H9 (cell line): ENCODE measurements around the gene MAPK13. TPM values are rescaled to one million over a fixed set of nuclear protein-coding genes. Genes with fewer than 3 reads are reported as not detected.

Source experiments
- DNase-seq: peaks from one replicate; pipeline ENCODE4 v3.0.0-alpha.2; 2017
- H2AFZ ChIP-seq: one replicate; pipeline ENCODE4 v1.6.1; 2013; ENCODE audit warnings: mild to moderate bottlenecking, low read length, control low read depth, moderate library complexity
- H2AK5ac ChIP-seq: 2 replicates; pipeline ENCODE4 v1.6.1; 2013; ENCODE audit warnings: low read length, control low read depth, mixed read lengths; ENCODE audit not compliant: insufficient read length
- H2BK120ac ChIP-seq: one replicate; pipeline ENCODE4 v1.6.1; 2013; ENCODE audit warnings: low read depth, mild to moderate bottlenecking, low read length, control low read depth, inconsistent platforms; ENCODE audit not compliant: poor library complexity, severe bottlenecking
- H2BK12ac ChIP-seq: 2 replicates; pipeline ENCODE4 v1.6.1; 2013; ENCODE audit warnings: low read length, control low read depth, mixed read lengths, low read depth; ENCODE audit not compliant: insufficient read length
- H2BK15ac ChIP-seq: 2 replicates; pipeline ENCODE4 v1.6.1; 2013; ENCODE audit warnings: low read depth, low read length, control low read depth
- H2BK20ac ChIP-seq: one replicate; pipeline ENCODE4 v1.6.1; 2013; ENCODE audit warnings: low read depth, mild to moderate bottlenecking, low read length, control low read depth, inconsistent platforms; ENCODE audit not compliant: poor library complexity, severe bottlenecking
- H2BK5ac ChIP-seq: 2 replicates; pipeline ENCODE4 v1.6.1; 2013; ENCODE audit warnings: low read length, control low read depth, mixed read lengths; ENCODE audit not compliant: insufficient read length
- H3K14ac ChIP-seq: 2 replicates; pipeline ENCODE4 v1.6.1; 2013; ENCODE audit warnings: low read length, control low read depth; ENCODE audit not compliant: insufficient read depth
- H3K18ac ChIP-seq: 2 replicates; pipeline ENCODE4 v1.6.1; 2013; ENCODE audit warnings: low read depth, mild to moderate bottlenecking, mixed read lengths, low read length, control low read depth; ENCODE audit not compliant: insufficient read length
- H3K23ac ChIP-seq: 2 replicates; pipeline ENCODE4 v1.6.1; 2013; ENCODE audit warnings: low read length, control low read depth, mixed read lengths, low read depth; ENCODE audit not compliant: insufficient read length
- H3K23me2 ChIP-seq: 2 replicates; pipeline ENCODE4 v1.6.1; 2013; ENCODE audit warnings: low read depth, mild to moderate bottlenecking, mixed read lengths, low read length, control low read depth; ENCODE audit not compliant: insufficient read length, poor library complexity, severe bottlenecking
- H3K27ac ChIP-seq: 2 replicates; pipeline ENCODE4 v1.5.1; 2013; ENCODE audit warnings: low read length, control low read depth, mixed read lengths, low read depth; ENCODE audit not compliant: insufficient read length
- H3K27me3 ChIP-seq: 2 replicates; pipeline ENCODE4 v1.6.1; 2013; ENCODE audit warnings: low read length, control low read depth, inconsistent platforms; ENCODE audit not compliant: insufficient read depth
- H3K4ac ChIP-seq: 2 replicates; pipeline ENCODE4 v1.6.1; 2013; ENCODE audit warnings: low read depth, mild to moderate bottlenecking, control low read depth, inconsistent platforms, low read length, moderate library complexity
- H3K4me1 ChIP-seq: 2 replicates; pipeline ENCODE4 v1.6.1; 2013; ENCODE audit warnings: low read length, control low read depth, inconsistent platforms; ENCODE audit not compliant: insufficient read depth
- H3K4me2 ChIP-seq: 2 replicates; pipeline ENCODE4 v1.6.1; 2013; ENCODE audit warnings: low read length, control low read depth, mixed read lengths; ENCODE audit not compliant: insufficient read length, insufficient read depth
- H3K56ac ChIP-seq: 2 replicates; pipeline ENCODE4 v1.6.1; 2013; ENCODE audit warnings: low read depth, mild to moderate bottlenecking, mixed read lengths, low read length, control low read depth; ENCODE audit not compliant: insufficient read length
- H3K79me1 ChIP-seq: 2 replicates; pipeline ENCODE4 v1.6.1; 2013; ENCODE audit warnings: low read depth, mild to moderate bottlenecking, moderate library complexity, low read length, control low read depth, inconsistent platforms; ENCODE audit not compliant: insufficient read depth, poor library complexity, severe bottlenecking
- H3K79me2 ChIP-seq: 2 replicates; pipeline ENCODE4 v1.6.1; 2013; ENCODE audit warnings: low read length, control low read depth, inconsistent platforms; ENCODE audit not compliant: insufficient read depth
- H3K9ac ChIP-seq: 2 replicates; pipeline ENCODE4 v1.6.1; 2013; ENCODE audit warnings: low read length, control low read depth, mixed read lengths; ENCODE audit not compliant: insufficient read length; ENCODE audit errors: extremely low read depth
- H3K9me3 ChIP-seq: one replicate; pipeline ENCODE4 v1.6.1; 2013; ENCODE audit warnings: low read depth, low read length, inconsistent platforms; ENCODE audit not compliant: control insufficient read depth
- H3T11ph ChIP-seq: one replicate; pipeline ENCODE4 v1.6.1; 2013; ENCODE audit warnings: mild to moderate bottlenecking, low read length, control low read depth, inconsistent platforms
- H4K20me1 ChIP-seq: one replicate; pipeline ENCODE4 v1.6.1; 2013; ENCODE audit not compliant: control insufficient read depth, insufficient read length, insufficient read depth
- H4K5ac ChIP-seq: 2 replicates; pipeline ENCODE4 v1.6.1; 2013; ENCODE audit warnings: low read depth, mild to moderate bottlenecking, mixed read lengths, low read length, control low read depth; ENCODE audit not compliant: insufficient read length
- H4K8ac ChIP-seq: replicated peaks from 2 replicates; pipeline ENCODE4 v1.6.1; 2013; ENCODE audit warnings: low read length, control low read depth, mixed read lengths, low read depth; ENCODE audit not compliant: insufficient read length
- H4K91ac ChIP-seq: 2 replicates; pipeline ENCODE4 v1.6.1; 2013; ENCODE audit warnings: low read depth, mild to moderate bottlenecking, moderate library complexity, mixed read lengths, low read length, control low read depth; ENCODE audit not compliant: insufficient read length
- H3K27ac Mint-ChIP-seq, 3 experiments: 2 replicates in 2 of 3; 3 replicates in 1 of 3; pipeline ENCODE4 v1.8.0; 2020 to 2021; ENCODE audit warnings: mixed read lengths in 3 of 3, mild to moderate bottlenecking in 1 of 3, moderate library complexity in 1 of 3
- H3K27me3 Mint-ChIP-seq: 2 replicates; pipeline ENCODE4 v1.8.0; 2021; ENCODE audit warnings: low read depth, mild to moderate bottlenecking, moderate library complexity, mixed read lengths
- H3K36me3 Mint-ChIP-seq, 3 experiments: 2 replicates in 2 of 3; 3 replicates in 1 of 3; pipeline ENCODE4 v1.8.0; 2020 to 2021; ENCODE audit warnings: low read depth in 3 of 3, mixed read lengths in 3 of 3; ENCODE audit not compliant: insufficient read depth in 1 of 3
- H3K4me1 Mint-ChIP-seq, 2 experiments: 2 replicates each; pipeline ENCODE4 v1.8.0; 2020; ENCODE audit warnings: mixed read lengths in 2 of 2
- H3K4me3 Mint-ChIP-seq, 2 experiments: 2 replicates in 1 of 2; 3 replicates in 1 of 2; pipeline ENCODE4 v1.8.0; 2020 to 2021; ENCODE audit warnings: mild to moderate bottlenecking in 2 of 2, mixed read lengths in 2 of 2, moderate library complexity in 1 of 2
- H3K9me3 Mint-ChIP-seq, 2 experiments: 2 replicates in 1 of 2; 3 replicates in 1 of 2; pipeline ENCODE4 v1.8.0; 2020; ENCODE audit warnings: mild to moderate bottlenecking in 2 of 2, mixed read lengths in 2 of 2, moderate library complexity in 1 of 2
- WGBS: extraction: QIAGEN DNeasy Blood & Tissue Kit; methylation state at CpG from one replicate; pipeline ENCODE4 v1.1.7; 2013; ENCODE audit warnings: missing lambda C conversion rate, low lambda C conversion rate, mixed read lengths; ENCODE audit not compliant: insufficient read length; ENCODE audit errors: extremely low coverage; 5-methylcytosine and 5-hydroxymethylcytosine counted together
- total RNA-seq: library from RNA; stranded (reverse); gene quantifications from 2 replicates; pipeline ENCODE4 v1.2.1, GENCODE V29; 2021
- TF ChIP-seq, protein P1 (sequence below): fragments of 200-600 bp; sonication (generic); conservative IDR thresholded peaks from 3 replicates; pipeline ENCODE4 v1.8.0; 2021; ENCODE audit warnings: antibody characterized with exemption, mild to moderate bottlenecking

Gene MAPK13
- total RNA-seq, 1 experiment from 2014 or later: 18.9 TPM

DNA sequence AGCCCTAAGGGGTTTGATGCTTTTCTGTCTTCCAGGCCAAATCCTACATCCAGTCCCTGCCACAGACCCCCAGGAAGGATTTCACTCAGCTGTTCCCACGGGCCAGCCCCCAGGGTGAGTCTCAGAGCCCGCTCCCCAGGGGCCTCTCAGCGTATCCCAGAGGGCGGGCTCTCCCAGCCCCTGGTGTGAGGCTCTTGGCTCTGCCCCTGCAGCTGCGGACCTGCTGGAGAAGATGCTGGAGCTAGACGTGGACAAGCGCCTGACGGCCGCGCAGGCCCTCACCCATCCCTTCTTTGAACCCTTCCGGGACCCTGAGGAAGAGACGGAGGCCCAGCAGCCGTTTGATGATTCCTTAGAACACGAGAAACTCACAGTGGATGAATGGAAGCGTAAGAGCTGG lies 8.4 kb downstream of the MAPK13 start:
- Histone ChIP-seq H2BK12ac (no peak overlapping the region), H4K8ac (no peak overlapping the region), H3K79me1 (no peaks in the 10 kb centered on the region), H2AFZ (no peak overlapping the region), H3K27me3 (no peaks in the 10 kb centered on the region), H3K23me2 (no peaks in the 10 kb centered on the region), H3K4me2 (no peak overlapping the region), H3K9ac (no peak overlapping the region), H3K27ac (no peak overlapping the region), H3K56ac (no peak overlapping the region), H3T11ph (no peak overlapping the region), H4K20me1 (no peaks in the 10 kb centered on the region), H3K79me2 (no peaks in the 10 kb centered on the region), H3K23ac (no peak overlapping the region), H2BK120ac (no peak overlapping the region), H2BK5ac (no peak overlapping the region), H3K4me1 (no peaks in the 10 kb centered on the region), H3K4ac (no peak overlapping the region), H3K14ac (no peak overlapping the region), H4K5ac (no peak overlapping the region), H3K9me3 (no peaks in the 10 kb centered on the region), H2BK20ac (no peak overlapping the region), H2AK5ac (no peak overlapping the region), H4K91ac (no peak overlapping the region), H3K18ac (no peak overlapping the region), H2BK15ac (no peak overlapping the region)
- Mint-ChIP-seq H3K27me3 (no peaks in the 10 kb centered on the region), H3K9me3 (no peaks in the 10 kb centered on the region), H3K4me3 (no peak overlapping the region), H3K36me3 (peaks cover 0 to 21% (median 3%) of the 10 kb centered on the region in 3 experiments; a peak in 4 of 7 replicates), H3K4me1 (peaks cover 20 to 26% of the 10 kb centered on the region in 2 experiments), H3K27ac (no peak overlapping the region)
- TF ChIP-seq, protein P1, sequence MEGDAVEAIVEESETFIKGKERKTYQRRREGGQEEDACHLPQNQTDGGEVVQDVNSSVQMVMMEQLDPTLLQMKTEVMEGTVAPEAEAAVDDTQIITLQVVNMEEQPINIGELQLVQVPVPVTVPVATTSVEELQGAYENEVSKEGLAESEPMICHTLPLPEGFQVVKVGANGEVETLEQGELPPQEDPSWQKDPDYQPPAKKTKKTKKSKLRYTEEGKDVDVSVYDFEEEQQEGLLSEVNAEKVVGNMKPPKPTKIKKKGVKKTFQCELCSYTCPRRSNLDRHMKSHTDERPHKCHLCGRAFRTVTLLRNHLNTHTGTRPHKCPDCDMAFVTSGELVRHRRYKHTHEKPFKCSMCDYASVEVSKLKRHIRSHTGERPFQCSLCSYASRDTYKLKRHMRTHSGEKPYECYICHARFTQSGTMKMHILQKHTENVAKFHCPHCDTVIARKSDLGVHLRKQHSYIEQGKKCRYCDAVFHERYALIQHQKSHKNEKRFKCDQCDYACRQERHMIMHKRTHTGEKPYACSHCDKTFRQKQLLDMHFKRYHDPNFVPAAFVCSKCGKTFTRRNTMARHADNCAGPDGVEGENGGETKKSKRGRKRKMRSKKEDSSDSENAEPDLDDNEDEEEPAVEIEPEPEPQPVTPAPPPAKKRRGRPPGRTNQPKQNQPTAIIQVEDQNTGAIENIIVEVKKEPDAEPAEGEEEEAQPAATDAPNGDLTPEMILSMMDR: no peak
- no CpG with 5 or more reads among the region's 15 CpGs for WGBS
- DNase-seq: no peak
